ENCODE measurements around the gene DPM3. TPM values are rescaled to one million over a fixed set of nuclear protein-coding genes. Genes with fewer than 3 reads are reported as not detected.

DPM3 gene
- total and polyA plus RNA-seq, 4 experiments from 2014 or later = 51.6 to 119 (median 77.2) TPM

DNA sequence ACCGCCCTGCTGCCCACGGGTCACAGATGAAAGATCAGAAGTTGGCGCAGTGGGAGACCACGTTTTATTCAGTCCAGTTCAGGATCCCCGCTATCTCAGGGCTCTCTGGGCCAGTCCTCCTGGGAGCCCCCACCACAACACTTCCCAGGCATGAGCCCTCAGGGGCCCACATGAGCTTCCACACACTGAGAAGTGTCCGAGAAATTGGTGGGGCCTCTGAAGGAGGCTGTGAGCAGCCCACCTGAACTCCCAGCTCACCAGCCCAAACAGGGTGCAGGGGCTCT, 45.4 kb upstream of the DPM3 start:
- POLR2A ChIA-PET (ENCODE audit: partially characterized antibody) = interaction anchor here (0.6 to 0.8 kb wide), 2 partner anchors 8 to 94 kb away, joined by 3 read pairs; no protein-coding TSS in a partner anchor
- CTCF ChIA-PET (ENCODE audit: partially characterized antibody) = interaction anchor here (0.6 to 2.4 kb wide), 2 partner anchors 8 to 13 kb away, joined by 3 to 14 read pairs; partner anchors contain the start of gene KRTCAP2
- H3K4me3 Mint-ChIP-seq = no peak overlapping the region
- H3K9me3 Mint-ChIP-seq = no peaks in the 10 kb centered on the region
- H3K9me3 ChIP-seq (ENCODE audit: control insufficient read depth in 1 of 2, low read length in 2 of 2) = no peaks in the 10 kb centered on the region
- DNase-seq = peak in 1 of 5 donors; percentile 3
- H3K27me3 ChIP-seq (ENCODE audit: insufficient read depth, low read length) = no peaks in the 10 kb centered on the region
- intact Hi-C loops (cut with micrococcal nuclease) = no loop called here
- H3K36me3 Mint-ChIP-seq = peaks cover 4 to 20% of the 10 kb centered on the region in 2 donors
- H3K4me1 ChIP-seq (ENCODE audit: insufficient read depth, low read length) = no peaks in the 10 kb centered on the region
- no peaks in the 10 kb centered on the region for H3K36me3 ChIP-seq (ENCODE audit: insufficient read depth, low read length)
- H3K4me1 Mint-ChIP-seq = peaks cover 4 to 13% (median 5%) of the 10 kb centered on the region in 4 donors
- no peak overlapping the region for H3K27ac ChIP-seq (ENCODE audit: low read depth, low read length)
- H3K27ac Mint-ChIP-seq = peak overlapping the region in 2 of 7 donors; percentile 9 to 29
- H3K4me3 ChIP-seq (ENCODE audit: low read length in 2 of 2) = no peak overlapping the region
- H3K27me3 Mint-ChIP-seq = no peaks in the 10 kb centered on the region

DNA sequence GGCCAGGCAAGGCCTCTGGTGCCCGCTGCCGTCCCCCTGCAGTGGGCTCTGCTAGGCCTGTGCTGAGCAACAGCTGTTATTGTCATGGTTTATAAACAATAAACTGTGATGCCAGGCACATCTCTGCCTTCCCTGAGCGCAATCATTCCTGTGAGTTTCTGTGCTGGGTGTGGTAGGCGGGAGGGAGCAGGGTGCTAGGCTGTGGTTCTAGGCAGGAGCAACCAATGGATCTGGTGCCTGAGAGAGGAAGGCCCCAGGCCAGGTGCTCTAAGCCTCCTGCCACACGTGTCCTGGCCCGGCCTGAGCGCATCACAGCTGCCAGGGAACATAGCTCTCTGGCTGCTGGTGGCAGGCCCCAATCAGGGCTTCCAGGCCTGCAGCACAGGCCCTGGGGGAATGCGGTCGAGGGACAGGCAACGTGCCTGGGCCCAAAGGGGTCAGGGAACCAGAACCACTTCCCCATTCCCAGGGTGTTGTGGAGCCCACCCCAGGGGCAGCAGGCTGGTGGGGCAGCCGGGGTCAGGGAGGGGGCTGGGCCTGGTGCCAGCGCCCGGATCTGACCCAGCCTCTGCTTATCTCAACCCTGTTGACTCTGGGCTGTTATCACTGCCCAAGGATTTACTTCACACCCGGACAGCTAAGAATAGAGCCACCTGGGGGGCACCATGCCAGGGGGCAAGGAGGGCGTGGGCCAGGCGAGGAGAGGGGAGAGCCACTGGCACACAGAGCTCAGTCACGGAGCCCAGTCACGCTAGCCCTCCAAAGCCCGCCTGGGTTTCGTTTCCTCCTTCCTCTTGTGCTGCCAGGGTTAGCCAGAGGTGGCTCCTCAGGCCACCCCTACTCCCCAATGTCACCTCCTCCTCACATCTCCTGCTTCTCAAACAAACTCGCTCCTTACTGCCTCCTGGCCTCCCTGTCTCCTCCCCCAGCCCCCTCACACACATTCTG, 44.8 kb upstream of the DPM3 start:
- no peaks in the 10 kb centered on the region for H3K4me1 ChIP-seq (ENCODE audit: insufficient read depth, low read length)
- H3K27ac Mint-ChIP-seq = peak overlapping the region in 2 of 7 donors; percentile 9 to 29
- H3K9me3 Mint-ChIP-seq = no peaks in the 10 kb centered on the region
- no peaks in the 10 kb centered on the region for H3K9me3 ChIP-seq (ENCODE audit: control insufficient read depth in 1 of 2, low read length in 2 of 2)
- H3K27ac ChIP-seq (ENCODE audit: low read depth, low read length) = no peak overlapping the region
- H3K36me3 Mint-ChIP-seq = peaks cover 4 to 20% of the 10 kb centered on the region in 2 donors
- no peak overlapping the region for H3K4me3 Mint-ChIP-seq
- no peaks in the 10 kb centered on the region for H3K36me3 ChIP-seq (ENCODE audit: insufficient read depth, low read length)
- no peak overlapping the region for H3K4me3 ChIP-seq (ENCODE audit: low read length in 2 of 2)
- CTCF ChIA-PET (ENCODE audit: partially characterized antibody) = interaction anchor here (2.4 kb wide), 1 partner anchor 9 kb away, joined by 14 read pairs; no protein-coding TSS in a partner anchor
- H3K27me3 ChIP-seq (ENCODE audit: insufficient read depth, low read length) = no peaks in the 10 kb centered on the region
- no peaks in the 10 kb centered on the region for H3K27me3 Mint-ChIP-seq
- DNase-seq = peak in 1 of 5 donors; percentile 38
- intact Hi-C loops (cut with micrococcal nuclease) = no loop called here
- peaks cover 4 to 13% (median 5%) of the 10 kb centered on the region in 4 donors for H3K4me1 Mint-ChIP-seq
- POLR2A ChIA-PET (ENCODE audit: partially characterized antibody) = no interaction called here

DNA sequence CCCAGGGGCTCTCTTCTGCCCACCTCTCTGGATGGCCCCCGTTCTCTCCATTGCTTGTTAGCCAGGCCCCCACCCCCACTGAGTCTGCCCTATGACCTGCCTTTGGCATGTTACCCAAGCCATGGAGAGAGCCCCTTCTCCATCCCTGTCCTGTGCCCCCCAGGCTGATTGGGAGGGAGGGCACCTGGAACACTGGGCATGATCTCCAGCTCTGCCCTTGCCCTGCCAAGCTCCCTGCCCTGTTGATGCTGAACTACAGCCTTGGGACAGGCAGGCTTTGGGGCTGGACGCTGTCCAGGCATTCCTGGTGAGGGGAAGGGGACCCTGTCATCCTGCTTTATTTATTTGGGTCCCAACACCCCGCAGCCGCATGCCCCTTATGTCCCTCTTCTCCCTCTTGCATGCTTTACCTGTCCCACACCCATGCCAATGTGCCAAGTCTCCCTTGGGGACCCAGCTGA, 44.0 kb upstream of the DPM3 start:
- Histone ChIP-seq H3K27me3 (ENCODE audit: insufficient read depth, low read length) (no peaks in the 10 kb centered on the region), H3K36me3 (ENCODE audit: insufficient read depth, low read length) (peaks cover 7% of the 10 kb centered on the region), H3K4me1 (ENCODE audit: insufficient read depth, low read length) (no peaks in the 10 kb centered on the region), H3K27ac (ENCODE audit: low read depth, low read length) (no peak overlapping the region), H3K4me3 (ENCODE audit: low read length in 2 of 2) (no peak overlapping the region), H3K9me3 (ENCODE audit: control insufficient read depth in 1 of 2, low read length in 2 of 2) (no peaks in the 10 kb centered on the region)
- peaks cover 4 to 28% of the 10 kb centered on the region in 2 donors for H3K36me3 Mint-ChIP-seq
- H3K4me3 Mint-ChIP-seq = no peak overlapping the region
- H3K9me3 Mint-ChIP-seq = no peaks in the 10 kb centered on the region
- ChIA-PET CTCF (ENCODE audit: partially characterized antibody) (interaction anchor here (2.4 kb wide), 1 partner anchor 10 kb away, joined by 14 read pairs; no protein-coding TSS in a partner anchor), POLR2A (ENCODE audit: partially characterized antibody) (no interaction called here)
- no peaks in the 10 kb centered on the region for H3K27me3 Mint-ChIP-seq
- intact Hi-C loops (cut with micrococcal nuclease) = no loop called here
- DNase-seq = peak in 1 of 5 donors; percentile 7
- H3K4me1 Mint-ChIP-seq = peaks cover 4 to 13% (median 5%) of the 10 kb centered on the region in 4 donors
- H3K27ac Mint-ChIP-seq = no peak overlapping the region

DNA sequence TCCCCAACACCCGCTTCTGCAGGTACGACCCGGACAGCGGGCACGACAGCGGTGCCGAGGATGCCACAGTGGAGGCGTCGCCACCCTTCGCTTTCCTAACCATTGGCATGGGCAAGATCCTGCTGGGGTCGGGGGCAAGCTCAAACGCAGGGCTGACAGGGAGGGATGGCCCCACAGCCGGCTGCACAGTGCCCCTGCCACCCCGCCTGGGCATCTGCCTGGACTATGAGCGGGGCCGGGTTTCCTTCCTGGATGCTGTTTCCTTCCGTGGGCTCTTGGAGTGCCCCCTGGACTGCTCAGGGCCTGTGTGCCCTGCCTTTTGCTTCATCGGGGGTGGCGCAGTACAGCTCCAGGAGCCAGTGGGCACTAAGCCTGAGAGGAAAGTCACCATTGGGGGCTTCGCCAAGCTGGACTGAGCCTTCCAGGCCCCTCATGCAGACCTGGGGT, 43.5 kb upstream of the DPM3 start:
- no peak overlapping the region for H3K27ac ChIP-seq (ENCODE audit: low read depth, low read length)
- no peak overlapping the region for H3K4me3 ChIP-seq (ENCODE audit: low read length in 2 of 2)
- no peak for DNase-seq
- H3K36me3 ChIP-seq (ENCODE audit: insufficient read depth, low read length) = peaks cover 13% of the 10 kb centered on the region
- H3K9me3 ChIP-seq (ENCODE audit: control insufficient read depth in 1 of 2, low read length in 2 of 2) = no peaks in the 10 kb centered on the region
- Mint-ChIP-seq H3K4me1 (peaks cover 4 to 13% (median 5%) of the 10 kb centered on the region in 4 donors), H3K27me3 (no peaks in the 10 kb centered on the region), H3K4me3 (no peak overlapping the region), H3K27ac (no peak overlapping the region), H3K36me3 (peaks cover 8 to 33% of the 10 kb centered on the region in 2 donors), H3K9me3 (no peaks in the 10 kb centered on the region)
- no peaks in the 10 kb centered on the region for H3K4me1 ChIP-seq (ENCODE audit: insufficient read depth, low read length)
- POLR2A ChIA-PET (ENCODE audit: partially characterized antibody) = no interaction called here
- intact Hi-C loops (cut with micrococcal nuclease) = no loop called here
- no peaks in the 10 kb centered on the region for H3K27me3 ChIP-seq (ENCODE audit: insufficient read depth, low read length)
- CTCF ChIA-PET (ENCODE audit: partially characterized antibody) = interaction anchor here (2.4 kb wide), 1 partner anchor 10 kb away, joined by 14 read pairs; no protein-coding TSS in a partner anchor

DNA sequence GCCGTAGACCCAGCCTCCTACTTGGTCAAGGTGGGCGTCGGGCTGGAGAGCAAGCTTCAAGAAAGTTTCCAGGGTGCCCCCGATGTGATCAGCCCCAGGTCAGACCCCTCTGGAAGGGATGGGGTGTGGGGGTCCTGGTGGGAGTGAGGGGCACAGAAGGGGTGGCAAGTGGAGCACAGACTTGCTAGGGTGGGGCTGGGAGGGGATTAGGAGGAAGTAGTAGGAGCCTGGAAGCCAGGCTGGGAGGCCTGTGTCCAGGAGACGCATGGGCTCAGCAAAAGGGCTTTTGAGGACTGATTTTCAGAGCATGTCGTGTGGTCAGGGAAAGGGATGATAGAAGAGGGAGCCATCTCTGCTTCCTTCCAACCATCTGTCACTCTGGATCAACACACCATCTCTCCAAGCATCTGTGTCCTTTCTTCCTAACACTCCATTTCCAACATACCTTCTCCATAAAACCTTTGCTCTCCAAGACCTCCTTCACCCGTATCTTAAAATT, 41.8 kb upstream of the DPM3 start:
- peaks cover 0 to 8% (median 2%) of the 10 kb centered on the region in 4 donors for H3K4me1 Mint-ChIP-seq
- no peaks in the 10 kb centered on the region for H3K27me3 Mint-ChIP-seq
- H3K9me3 Mint-ChIP-seq = no peaks in the 10 kb centered on the region
- Histone ChIP-seq H3K27ac (ENCODE audit: low read depth, low read length) (no peak overlapping the region), H3K27me3 (ENCODE audit: insufficient read depth, low read length) (no peaks in the 10 kb centered on the region), H3K4me3 (ENCODE audit: low read length in 2 of 2) (no peak overlapping the region), H3K9me3 (ENCODE audit: control insufficient read depth in 1 of 2, low read length in 2 of 2) (no peaks in the 10 kb centered on the region), H3K4me1 (ENCODE audit: insufficient read depth, low read length) (peaks cover 2% of the 10 kb centered on the region), H3K36me3 (ENCODE audit: insufficient read depth, low read length) (peaks cover 20% of the 10 kb centered on the region)
- no peak overlapping the region for H3K4me3 Mint-ChIP-seq
- intact Hi-C loops (cut with micrococcal nuclease) = no loop called here
- ChIA-PET POLR2A (ENCODE audit: partially characterized antibody) (no interaction called here), CTCF (ENCODE audit: partially characterized antibody) (interaction anchor here (1.8 kb wide), 1 partner anchor 11 kb away, joined by 7 read pairs; no protein-coding TSS in a partner anchor)
- peak overlapping the region in 1 of 7 donors; percentile 22 for H3K27ac Mint-ChIP-seq
- no peak for DNase-seq
- H3K36me3 Mint-ChIP-seq = peaks cover 17 to 36% of the 10 kb centered on the region in 2 donors

DNA sequence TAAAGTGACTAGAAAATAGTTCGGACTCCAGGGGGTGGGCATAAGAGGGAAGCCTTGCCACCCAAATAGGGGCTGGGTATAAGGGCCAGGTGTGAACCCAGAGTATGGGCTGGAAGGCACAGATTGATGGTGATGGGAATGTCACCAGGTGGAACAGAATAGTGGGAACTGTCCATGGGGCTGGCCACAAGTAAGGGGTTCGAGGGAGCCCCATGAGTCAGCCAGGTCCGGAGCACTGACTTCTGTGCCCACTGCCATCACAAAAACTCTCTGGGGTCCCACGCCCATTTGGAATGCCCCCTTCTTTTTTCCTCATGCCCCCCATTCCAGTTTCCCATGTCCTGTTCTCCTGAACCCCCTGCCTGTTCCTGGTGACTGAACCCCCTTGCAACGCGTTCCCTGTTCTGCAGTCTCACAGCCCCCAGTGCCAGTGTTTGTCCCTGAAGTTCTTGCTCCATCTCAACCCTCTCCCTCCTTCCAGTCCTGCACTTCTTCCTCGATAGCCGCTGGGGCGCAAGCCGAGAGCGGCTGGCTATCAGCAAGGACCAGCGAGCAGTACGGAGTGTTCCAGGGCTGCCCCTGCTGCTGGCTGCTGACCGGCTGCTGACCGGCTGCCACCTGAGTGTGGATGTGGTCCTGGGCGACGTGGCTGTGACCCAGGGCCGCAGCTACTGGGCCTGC, 41.2 kb upstream of the DPM3 start:
- Mint-ChIP-seq H3K27ac (no peak overlapping the region), H3K4me3 (no peak overlapping the region)

More for the DNA sequence above, 41.2 kb upstream of the DPM3 start:
- H3K4me1 Mint-ChIP-seq = peaks cover 3 to 9% (median 7%) of the 10 kb centered on the region in 4 donors
- Histone ChIP-seq H3K27me3 (ENCODE audit: insufficient read depth, low read length) (no peaks in the 10 kb centered on the region), H3K9me3 (ENCODE audit: control insufficient read depth in 1 of 2, low read length in 2 of 2) (no peaks in the 10 kb centered on the region), H3K27ac (ENCODE audit: low read depth, low read length) (no peak overlapping the region), H3K4me1 (ENCODE audit: insufficient read depth, low read length) (peaks cover 8% of the 10 kb centered on the region), H3K4me3 (ENCODE audit: low read length in 2 of 2) (no peak overlapping the region), H3K36me3 (ENCODE audit: insufficient read depth, low read length) (peaks cover 23% of the 10 kb centered on the region)
- no peaks in the 10 kb centered on the region for H3K27me3 Mint-ChIP-seq
- intact Hi-C loops (cut with micrococcal nuclease) = no loop called here
- CTCF ChIA-PET (ENCODE audit: partially characterized antibody) = interaction anchor here (1.6 to 1.8 kb wide), 2 partner anchors 12 to 20 kb away, joined by 4 to 7 read pairs; no protein-coding TSS in a partner anchor
- POLR2A ChIA-PET (ENCODE audit: partially characterized antibody) = interaction anchor here (1.4 kb wide), 1 partner anchor 11 kb away, joined by 3 read pairs; no protein-coding TSS in a partner anchor
- H3K9me3 Mint-ChIP-seq = no peaks in the 10 kb centered on the region
- peaks cover 17 to 41% of the 10 kb centered on the region in 2 donors for H3K36me3 Mint-ChIP-seq
- no peak for DNase-seq
